IMR-90 (cell line): ENCODE measurements around the gene PLEKHJ1. TPM values are rescaled to one million over a fixed set of nuclear protein-coding genes. Genes with fewer than 3 reads are reported as not detected.

Experiments
- ATAC-seq: fragments of 200-7000 bp; cut with Tn5 transposase; 2 replicates; pipeline ENCODE4 v1.9.1; 2020; ENCODE audit warnings: low read depth, mild to moderate bottlenecking, moderate library complexity
- BruUV-seq: library from RNA; stranded (reverse); fragments of 400-500 nt; replicated peaks from 2 replicates; lab custom pipeline; 2021; lab: Mats Ljungman, UMichigan
- CTCF ChIA-PET: fragments of 300-600 bp; formaldehyde crosslinking; extraction: SDS; loops from one replicate; lab custom pipeline; 2021; ENCODE audit warnings: antibody characterized with exemption; lab: Yijun Ruan, JAX
- POLR2A ChIA-PET: fragments of 300-600 bp; sonication (Branson Sonifier 250); formaldehyde crosslinking; loops from one replicate; lab custom pipeline; 2022; ENCODE audit warnings: antibody characterized with exemption; ENCODE audit not compliant: unreplicated experiment; lab: Charles Lee
- DNase-seq: peaks from one replicate; pipeline ENCODE4 v3.0.0; 2013
- H2AFZ ChIP-seq: replicated peaks from 2 replicates; pipeline ENCODE3; 2013; ENCODE audit warnings: low read length, mild to moderate bottlenecking; ENCODE audit not compliant: poor library complexity
- H2AK5ac ChIP-seq: 2 replicates; pipeline ENCODE4 v1.6.1; 2013; ENCODE audit warnings: low read depth, low read length, inconsistent platforms
- H2AK9ac ChIP-seq: replicated peaks from 2 replicates; pipeline ENCODE3; 2013; ENCODE audit warnings: mild to moderate bottlenecking, low read depth, low read length, moderate library complexity; ENCODE audit not compliant: poor library complexity
- H2BK120ac ChIP-seq: 2 replicates; pipeline ENCODE4 v1.6.1; 2013; ENCODE audit warnings: low read depth, low read length, inconsistent platforms
- H2BK15ac ChIP-seq: 3 replicates; pipeline ENCODE4 v1.6.1; 2013; ENCODE audit warnings: low read depth, low read length, inconsistent platforms
- H2BK20ac ChIP-seq: 2 replicates; pipeline ENCODE4 v1.6.1; 2013; ENCODE audit warnings: low read depth, mild to moderate bottlenecking, inconsistent platforms, low read length, moderate library complexity
- H2BK5ac ChIP-seq: 2 replicates; pipeline ENCODE4 v1.6.1; 2013; ENCODE audit warnings: mild to moderate bottlenecking, low read depth, low read length, inconsistent platforms; ENCODE audit not compliant: poor library complexity, severe bottlenecking
- H3K14ac ChIP-seq: replicated peaks from 2 replicates; pipeline ENCODE4 v1.6.1; 2013; ENCODE audit warnings: low read depth, low read length, inconsistent platforms
- H3K18ac ChIP-seq: 2 replicates; pipeline ENCODE4 v1.6.1; 2013; ENCODE audit warnings: low read depth, low read length, control low read depth
- H3K23ac ChIP-seq: 2 replicates; pipeline ENCODE4 v1.6.1; 2013; ENCODE audit warnings: low read depth, low read length, inconsistent platforms
- H3K27ac ChIP-seq: 2 replicates; pipeline ENCODE4 v1.5.1; 2013; ENCODE audit warnings: mild to moderate bottlenecking, control low read depth, low read length; ENCODE audit not compliant: insufficient read depth
- H3K27me3 ChIP-seq: 2 replicates; pipeline ENCODE4 v1.6.1; 2013; ENCODE audit warnings: low read length; ENCODE audit not compliant: control insufficient read depth, insufficient read depth
- H3K36me3 ChIP-seq: 2 replicates; pipeline ENCODE4 v1.6.1; 2013; ENCODE audit warnings: low read length, mixed read lengths; ENCODE audit not compliant: control insufficient read depth, insufficient read depth
- H3K4ac ChIP-seq: 2 replicates; pipeline ENCODE4 v1.6.1; 2013; ENCODE audit warnings: low read depth, low read length, inconsistent platforms
- H3K4me1 ChIP-seq: 2 replicates; pipeline ENCODE4 v1.6.1; 2013; ENCODE audit warnings: low read length, mixed read lengths; ENCODE audit not compliant: control insufficient read depth, insufficient read depth
- H3K4me2 ChIP-seq: 2 replicates; pipeline ENCODE4 v1.6.1; 2013; ENCODE audit warnings: low read depth, mild to moderate bottlenecking, control low read depth, low read length, moderate library complexity
- H3K4me3 ChIP-seq: 2 replicates; pipeline ENCODE4 v1.5.1; 2013; ENCODE audit warnings: low read depth, mild to moderate bottlenecking, control low read depth, low read length, moderate library complexity; ENCODE audit not compliant: insufficient read depth
- H3K56ac ChIP-seq: 2 replicates; pipeline ENCODE4 v1.6.1; 2013; ENCODE audit warnings: low read length, inconsistent platforms; ENCODE audit not compliant: insufficient read depth; ENCODE audit errors: extremely low read depth
- H3K79me1 ChIP-seq, 2 experiments: 2 replicates each; pipeline ENCODE4 v1.6.1; 2013; ENCODE audit warnings: low read length in 2 of 2, inconsistent platforms in 1 of 2, low read depth in 1 of 2
- H3K9ac ChIP-seq: 2 replicates; pipeline ENCODE4 v1.6.1; 2013; ENCODE audit warnings: low read depth, low read length, control low read depth
- H3K9me1 ChIP-seq: 2 replicates; pipeline ENCODE4 v1.6.1; 2013; ENCODE audit warnings: low read length, inconsistent platforms; ENCODE audit not compliant: insufficient read depth
- H3K9me3 ChIP-seq: 2 replicates; pipeline ENCODE4 v1.6.1; 2013; ENCODE audit warnings: low read length; ENCODE audit not compliant: control insufficient read depth, insufficient read depth
- H4K20me1 ChIP-seq: 2 replicates; pipeline ENCODE4 v1.6.1; 2013; ENCODE audit warnings: low read length, inconsistent platforms; ENCODE audit not compliant: insufficient read depth
- H4K5ac ChIP-seq: 2 replicates; pipeline ENCODE4 v1.6.1; 2013; ENCODE audit warnings: mild to moderate bottlenecking, low read depth, low read length, control low read depth
- H4K8ac ChIP-seq, 2 experiments: 2 replicates each; pipeline ENCODE4 v1.6.1; 2013; ENCODE audit warnings: low read depth in 2 of 2, low read length in 2 of 2, control low read depth in 1 of 2, inconsistent platforms in 1 of 2
- H4K91ac ChIP-seq: 2 replicates; pipeline ENCODE4 v1.6.1; 2013; ENCODE audit warnings: low read depth, low read length, inconsistent platforms; ENCODE audit not compliant: insufficient read depth
- BHLHE40 ChIP-seq: fragments of 150-350 bp; IDR thresholded peaks from 2 replicates; pipeline ENCODE4 v1.6.1; 2016; ENCODE audit warnings: mild to moderate bottlenecking, low read depth, low read length
- CEBPB ChIP-seq: IDR thresholded peaks from 2 replicates; pipeline ENCODE4 v1.6.1; 2012; ENCODE audit warnings: low read depth, low read length, improper control_type of control experiment
- CHD1 ChIP-seq: IDR thresholded peaks from 2 replicates; pipeline ENCODE4 v1.6.1; 2012; ENCODE audit warnings: low read depth, low read length, improper control_type of control experiment
- FOS ChIP-seq: fragments of 150-350 bp; IDR thresholded peaks from 2 replicates; pipeline ENCODE4 v1.6.1; 2016; ENCODE audit warnings: low read depth, low read length
- MAFK ChIP-seq: IDR thresholded peaks from 2 replicates; pipeline ENCODE4 v1.6.1; 2012; ENCODE audit warnings: low read depth, low read length, improper control_type of control experiment
- MAZ ChIP-seq: IDR thresholded peaks from 2 replicates; pipeline ENCODE4 v1.6.1; 2012; ENCODE audit warnings: low read depth, mild to moderate bottlenecking, low read length, improper control_type of control experiment, moderate library complexity, borderline replicate concordance
- MXI1 ChIP-seq: IDR thresholded peaks from 2 replicates; pipeline ENCODE4 v1.6.1; 2012; ENCODE audit warnings: low read depth, mild to moderate bottlenecking, low read length, moderate library complexity, borderline replicate concordance
- RAD21 ChIP-seq: IDR thresholded peaks from 2 replicates; pipeline ENCODE4 v1.6.1; 2012; ENCODE audit warnings: low read length, improper control_type of control experiment
- RCOR1 ChIP-seq: IDR thresholded peaks from 2 replicates; pipeline ENCODE4 v1.6.1; 2012; ENCODE audit warnings: mild to moderate bottlenecking, low read length, improper control_type of control experiment; ENCODE audit not compliant: insufficient replicate concordance
- RFX5 ChIP-seq: IDR thresholded peaks from 2 replicates; pipeline ENCODE4 v1.8.0; 2012; ENCODE audit warnings: low read depth, mild to moderate bottlenecking, low read length, moderate library complexity
- SMC3 ChIP-seq: fragments of 150-350 bp; IDR thresholded peaks from 2 replicates; pipeline ENCODE4 v1.6.1; 2016; ENCODE audit warnings: low read depth, mild to moderate bottlenecking, antibody characterized with exemption, low read length, moderate library complexity
- WGBS, 2 experiments: methylation state at CpG; one replicate each; pipeline versions ENCODE4 v1.1.5 to v1.1.7; 2013; ENCODE audit warnings: missing lambda C conversion rate in 2 of 2; ENCODE audit not compliant: insufficient read length in 1 of 2; ENCODE audit errors: extremely low coverage in 2 of 2; 5-methylcytosine and 5-hydroxymethylcytosine counted together
- dilution Hi-C: fragments of 300-500 bp; cut with HindIII; formaldehyde crosslinking; loops from one replicate; pipeline ENCODE4 v1.14.3; 2018; ENCODE audit warnings: low sequenced_read_pairs; ENCODE audit not compliant: unreplicated experiment
- in situ Hi-C: fragments of 300-500 bp; cut with MboI; formaldehyde crosslinking; loops from 3 replicates; pipeline ENCODE4 v1.14.3; 2019; ENCODE audit warnings: low sequenced_read_pairs, inconsistent platforms, mixed read lengths
- intact Hi-C: fragments of 100-400 bp; cut with micrococcal nuclease; formaldehyde crosslinking; loops from 2 replicates; pipeline ENCODE4 v1.10.0; 2022
- polyA plus RNA-seq, 3 experiments: library from polyadenylated mRNA; depleted of rRNA; stranded (reverse); fragments of >200 nt; gene quantifications; 2 replicates each; pipeline ENCODE4 v1.2.3, GENCODE V29; 2012; ENCODE audit warnings: low replicate concordance in 1 of 3
- total RNA-seq: library from RNA; depleted of rRNA; stranded (reverse); fragments of >200 nt; gene quantifications from 2 replicates; pipeline ENCODE4 v1.2.3, GENCODE V29; 2012
- TF ChIP-seq, protein P1 (sequence below): conservative IDR thresholded peaks from 2 replicates; pipeline ENCODE4 v1.5.1; 2012; ENCODE audit warnings: mild to moderate bottlenecking, low read depth, low read length, improper control_type of control experiment
- TF ChIP-seq, protein P2 (sequence below): fragments of 150-350 bp; IDR thresholded peaks from 2 replicates; pipeline ENCODE4 v1.6.1; 2016; ENCODE audit warnings: low read depth, mild to moderate bottlenecking, low read length, moderate library complexity, borderline replicate concordance
- TF ChIP-seq, protein P3 (sequence below): fragments of 150-350 bp; IDR thresholded peaks from 2 replicates; pipeline ENCODE4 v1.6.1; 2017; ENCODE audit warnings: mild to moderate bottlenecking, antibody characterized with exemption, low read length, low read depth

PLEKHJ1 gene
- total and polyA plus RNA-seq, 2 of the 4 experiments (the other 2 are of a cell fraction), result 31.7 to 62.8 TPM

DNA sequence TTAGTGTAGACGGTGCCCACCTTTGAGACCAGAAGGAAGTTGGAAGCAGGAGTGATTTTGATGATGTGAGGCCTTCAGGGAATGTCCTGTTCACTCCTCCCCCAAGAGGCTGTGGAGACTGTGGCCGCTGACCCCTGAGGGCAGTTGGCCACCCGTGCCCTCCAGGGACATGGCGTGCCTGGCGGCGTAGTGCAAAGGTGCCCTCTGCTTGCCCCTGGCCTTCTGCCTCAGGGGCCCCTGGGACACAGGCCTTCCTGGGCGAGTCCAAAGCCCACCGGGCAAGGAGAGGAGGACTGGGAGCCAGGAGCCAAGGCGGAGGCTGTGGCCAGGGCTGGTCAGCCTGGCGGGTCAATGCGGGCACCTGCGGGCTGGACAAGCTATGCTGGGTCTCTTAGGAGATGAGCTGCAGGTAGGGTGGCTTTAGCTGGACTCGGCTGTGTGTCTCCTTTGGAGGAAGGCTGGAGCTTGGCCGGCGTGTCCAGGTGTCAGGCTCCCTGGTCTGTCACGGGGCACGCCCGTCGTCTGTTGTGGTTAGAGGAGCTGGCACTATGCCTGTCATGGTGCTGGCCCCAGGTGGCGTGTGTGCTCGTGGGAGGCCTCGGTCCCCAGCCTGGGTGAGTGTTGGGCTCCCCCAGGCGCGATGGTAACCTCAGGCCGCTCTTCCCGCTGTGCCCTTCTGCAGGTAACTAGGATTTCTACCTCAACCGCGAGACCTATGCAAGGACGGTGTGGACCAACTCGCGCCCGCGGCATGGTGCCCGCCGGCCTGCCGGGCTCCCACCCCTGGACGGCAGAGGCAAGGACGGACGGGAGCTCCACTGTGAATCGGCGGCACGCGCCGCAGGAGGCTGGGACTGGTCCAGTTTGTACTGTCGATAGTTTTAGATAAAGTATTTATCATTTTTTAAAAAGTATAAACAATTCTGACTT, 6.8 kb downstream of the PLEKHJ1 start:
- Histone ChIP-seq H3K4me1 (no peaks in the 10 kb centered on the region), H2AFZ (peak overlapping the region; percentile 11), H2BK120ac (no peak overlapping the region), H3K4me3 (no peak overlapping the region), H3K79me1 (peaks cover 9 to 38% of the 10 kb centered on the region in 2 experiments), H3K18ac (no peak overlapping the region), H3K27ac (no peak overlapping the region), H3K9me3 (no peaks in the 10 kb centered on the region), H3K36me3 (peaks cover 72% of the 10 kb centered on the region), H3K9ac (no peak overlapping the region), H2AK5ac (no peak overlapping the region), H4K20me1 (peaks cover 26% of the 10 kb centered on the region), H3K9me1 (no peaks in the 10 kb centered on the region; the same call in 1 of the 2 replicates), H2BK5ac (no peak overlapping the region), H2BK15ac (no peak overlapping the region), H3K23ac (no peak overlapping the region), H3K27me3 (no peaks in the 10 kb centered on the region), H4K8ac (no peak overlapping the region), H4K5ac (no peak overlapping the region), H3K14ac (no peak overlapping the region), H3K4me2 (no peak overlapping the region), H4K91ac (no peak overlapping the region), H3K4ac (no peak overlapping the region), H2BK20ac (no peak overlapping the region), H3K56ac (no peak overlapping the region), H2AK9ac (no peak overlapping the region)
- in situ Hi-C loops, result no loop called here
- BruUV-seq, result no TSS peak
- WGBS, 2 experiments, result 94% methylated on average over 24 of the region's 45 CpGs; no CpG with 5 or more reads in 1 of the 2 experiments
- DNase-seq (no peak), ATAC-seq (no peak)
- dilution Hi-C loops, result no loop called here
- ChIA-PET POLR2A (interaction anchor here (0.9 kb wide), 1 partner anchor 9 kb away, joined by 22 read pairs; no protein-coding TSS in a partner anchor), CTCF (no interaction called here)
- intact Hi-C loops, result no loop called here
- TF ChIP-seq, protein P1, sequence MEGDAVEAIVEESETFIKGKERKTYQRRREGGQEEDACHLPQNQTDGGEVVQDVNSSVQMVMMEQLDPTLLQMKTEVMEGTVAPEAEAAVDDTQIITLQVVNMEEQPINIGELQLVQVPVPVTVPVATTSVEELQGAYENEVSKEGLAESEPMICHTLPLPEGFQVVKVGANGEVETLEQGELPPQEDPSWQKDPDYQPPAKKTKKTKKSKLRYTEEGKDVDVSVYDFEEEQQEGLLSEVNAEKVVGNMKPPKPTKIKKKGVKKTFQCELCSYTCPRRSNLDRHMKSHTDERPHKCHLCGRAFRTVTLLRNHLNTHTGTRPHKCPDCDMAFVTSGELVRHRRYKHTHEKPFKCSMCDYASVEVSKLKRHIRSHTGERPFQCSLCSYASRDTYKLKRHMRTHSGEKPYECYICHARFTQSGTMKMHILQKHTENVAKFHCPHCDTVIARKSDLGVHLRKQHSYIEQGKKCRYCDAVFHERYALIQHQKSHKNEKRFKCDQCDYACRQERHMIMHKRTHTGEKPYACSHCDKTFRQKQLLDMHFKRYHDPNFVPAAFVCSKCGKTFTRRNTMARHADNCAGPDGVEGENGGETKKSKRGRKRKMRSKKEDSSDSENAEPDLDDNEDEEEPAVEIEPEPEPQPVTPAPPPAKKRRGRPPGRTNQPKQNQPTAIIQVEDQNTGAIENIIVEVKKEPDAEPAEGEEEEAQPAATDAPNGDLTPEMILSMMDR, result no peak
- TF ChIP-seq, protein P2, sequence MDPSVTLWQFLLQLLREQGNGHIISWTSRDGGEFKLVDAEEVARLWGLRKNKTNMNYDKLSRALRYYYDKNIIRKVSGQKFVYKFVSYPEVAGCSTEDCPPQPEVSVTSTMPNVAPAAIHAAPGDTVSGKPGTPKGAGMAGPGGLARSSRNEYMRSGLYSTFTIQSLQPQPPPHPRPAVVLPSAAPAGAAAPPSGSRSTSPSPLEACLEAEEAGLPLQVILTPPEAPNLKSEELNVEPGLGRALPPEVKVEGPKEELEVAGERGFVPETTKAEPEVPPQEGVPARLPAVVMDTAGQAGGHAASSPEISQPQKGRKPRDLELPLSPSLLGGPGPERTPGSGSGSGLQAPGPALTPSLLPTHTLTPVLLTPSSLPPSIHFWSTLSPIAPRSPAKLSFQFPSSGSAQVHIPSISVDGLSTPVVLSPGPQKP, result no peak
- TF ChIP-seq CEBPB (no peak), RFX5 (no peak), MAZ (no peak), MAFK (no peak), FOS (no peak), RCOR1 (no peak), SMC3 (no peak), BHLHE40 (no peak), CHD1 (no peak), MXI1 (no peak), RAD21 (no peak)
- TF ChIP-seq, protein P3, sequence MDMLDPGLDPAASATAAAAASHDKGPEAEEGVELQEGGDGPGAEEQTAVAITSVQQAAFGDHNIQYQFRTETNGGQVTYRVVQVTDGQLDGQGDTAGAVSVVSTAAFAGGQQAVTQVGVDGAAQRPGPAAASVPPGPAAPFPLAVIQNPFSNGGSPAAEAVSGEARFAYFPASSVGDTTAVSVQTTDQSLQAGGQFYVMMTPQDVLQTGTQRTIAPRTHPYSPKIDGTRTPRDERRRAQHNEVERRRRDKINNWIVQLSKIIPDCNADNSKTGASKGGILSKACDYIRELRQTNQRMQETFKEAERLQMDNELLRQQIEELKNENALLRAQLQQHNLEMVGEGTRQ, result no peak
